Islet precursor cell (in vitro differentiated cells): ENCODE data around the gene GNAI2.
"Not testable (repeated sequence)": the region's sequence is repeated elsewhere in the genome, so short reads cannot be mapped to it uniquely, and the experiment has no call there.

Experiments used
- DNase-seq: peaks from one replicate; pipeline ENCODE4 v3.0.0-alpha.2; 2018

Gene GNAI2

GRCh38 chr3:50248387-50248786 lies 12.4 kb downstream of the GNAI2 start:
- DNase-seq: no peak

GRCh38 chr3:50249457-50249856 lies 13.5 kb downstream of the GNAI2 start:
- no peak for DNase-seq

- DNase-seq: no peak
Observed at GRCh38 chr3:50250514-50250913, 14.5 kb downstream of the GNAI2 start.

- no peak for DNase-seq
Observed at GRCh38 chr3:50251220-50251619, 15.2 kb downstream of the GNAI2 start.

- DNase-seq: no peak
Observed at GRCh38 chr3:50254577-50255250, 18.7 kb downstream of the GNAI2 start.

- no peak for DNase-seq
Observed at GRCh38 chr3:50255251-50255615, 19.2 kb downstream of the GNAI2 start.

GRCh38 chr3:50256978-50257890 lies 21.2 kb downstream of the GNAI2 start:
- DNase-seq: peak; percentile 81

GRCh38 chr3:50258029-50258680 lies 22.2 kb downstream of the GNAI2 start:
- DNase-seq: no peak

GRCh38 chr3:50258979-50259378 lies 23.0 kb downstream of the GNAI2 start:
- no peak for DNase-seq

GRCh38 chr3:50259432-50260026 lies 23.5 kb downstream of the GNAI2 start:
- DNase-seq: no peak

- peak; percentile 98 for DNase-seq
Observed at GRCh38 chr3:50260027-50260941, 24.3 kb downstream of the GNAI2 start.

GRCh38 chr3:50260942-50261441 lies 25.0 kb downstream of the GNAI2 start:
- DNase-seq: no peak

- no peak for DNase-seq
Observed at GRCh38 chr3:50261505-50261904, 25.5 kb downstream of the GNAI2 start.

GRCh38 chr3:50262200-50262599 lies 26.2 kb downstream of the GNAI2 start:
- not testable (repeated sequence) for DNase-seq

GRCh38 chr3:50262778-50263177 lies 26.8 kb downstream of the GNAI2 start:
- no peak for DNase-seq

GRCh38 chr3:50263478-50264382 lies 27.7 kb downstream of the GNAI2 start:
- DNase-seq: no peak

- peak; percentile 100 for DNase-seq
Observed at GRCh38 chr3:50264383-50264963, 28.5 kb downstream of the GNAI2 start.

GRCh38 chr3:50264964-50265485 lies 29.0 kb downstream of the GNAI2 start:
- DNase-seq: no peak

GRCh38 chr3:50265571-50265970 lies 29.6 kb downstream of the GNAI2 start:
- no peak for DNase-seq

GRCh38 chr3:50266017-50266416 lies 30.0 kb downstream of the GNAI2 start:
- DNase-seq: no peak
